Psoas muscle (tissue), 8 donors: ENCODE measurements around the gene BLVRA. TPM values are rescaled to one million over a fixed set of nuclear protein-coding genes. Genes with fewer than 3 reads are reported as not detected.
A peak's percentile ranks its signal among the peaks of the same experiment; 100 is the strongest.
"Not testable (repeated sequence)": the region's sequence is repeated elsewhere in the genome, so short reads cannot be mapped to it uniquely, and the experiment has no call there.

ENCODE experiments used
- ATAC-seq, 4 donors: fragments of 200-7000 bp; cut with Tn5 transposase; one replicate each; pipeline ENCODE4 v1.9.1; 2020; ENCODE audit warnings: moderate library complexity in 3 of 4, mild to moderate bottlenecking in 2 of 4
- DNase-seq, 2 donors: peaks; one replicate each; pipeline ENCODE4 v3.0.0-alpha.2; 2020
- H3K27ac ChIP-seq: fragments of 200-600 bp; one replicate; pipeline ENCODE4 v1.8.0; 2022
- H3K27me3 ChIP-seq, 3 donors: fragments of 200-600 bp in 1 of 3; one replicate each; pipeline versions ENCODE4 v1.6.1 to v1.8.0; 2013 to 2022; ENCODE audit warnings: low read length in 2 of 3, mild to moderate bottlenecking in 2 of 3, moderate library complexity in 1 of 3; ENCODE audit not compliant: insufficient read depth in 3 of 3
- H3K36me3 ChIP-seq, 2 donors: fragments of 200-600 bp in 1 of 2; one replicate each; pipeline versions ENCODE4 v1.6.1 to v1.8.0; 2013 to 2022; ENCODE audit warnings: low read depth in 1 of 2, mild to moderate bottlenecking in 1 of 2, moderate library complexity in 1 of 2; ENCODE audit not compliant: insufficient read depth in 1 of 2
- H3K4me1 ChIP-seq: fragments of 200-600 bp; one replicate; pipeline ENCODE4 v1.8.0; 2022
- H3K4me3 ChIP-seq: fragments of 200-600 bp; one replicate; pipeline ENCODE4 v1.8.0; 2022; ENCODE audit warnings: mild to moderate bottlenecking
- H3K9me3 ChIP-seq: fragments of 200-600 bp; one replicate; pipeline ENCODE4 v1.8.0; 2022
- CTCF ChIP-seq: fragments of 200-600 bp; IDR thresholded peaks from one replicate; pipeline ENCODE4 v1.8.0; 2022; ENCODE audit warnings: antibody characterized with exemption
- WGBS, 3 donors: extraction: QIAGEN DNeasy Blood & Tissue Kit; methylation state at CpG; one replicate each; pipeline versions ENCODE4 v1.1.6 to v1.1.7; 2013; 5-methylcytosine and 5-hydroxymethylcytosine counted together
- intact Hi-C, 2 donors: fragments of 100-400 bp; cut with DNase I; formaldehyde crosslinking; loops; one replicate each; pipeline versions ENCODE4 v1.11.0 to v1.14.2; 2022
- polyA plus RNA-seq, 3 donors: library from polyadenylated mRNA; stranded (reverse); fragments of 200-250 nt; gene quantifications; one replicate each; pipeline ENCODE4 v1.2.3, GENCODE V29; 2013
- total RNA-seq, 4 donors: library from RNA; stranded (reverse); fragmentation: NEBNext Ultra II Directional in 2 of 4; extraction: Animal tissue kit (Norgen Biotek cat#: 25700) in 2 of 4; gene quantifications; one replicate each; pipeline versions ENCODE4 v1.2.1 to v1.2.4, GENCODE V29; 2021 to 2023
- donor health status: healthy with polysubstance abuse.
- donor health status: DM: no; HTN: no; CAD: no; lungs with moderate emphysema.
- donor health status: Bipolar disorder and iron deficiency.
- donor health status: healthy.
- donor health status: DM: yes; HTN: yes; CAD: no.
- donor health status: DM: no; HTN: no; CAD: no.
- donor health status: DM: no; HTN: no; CAD: no.
- donor health status: DM: yes; HTN: yes; CAD: no.

BLVRA gene
- total and polyA plus RNA-seq, 7 donors = 35.8 to 52.9 (median 41.9) TPM

DNA sequence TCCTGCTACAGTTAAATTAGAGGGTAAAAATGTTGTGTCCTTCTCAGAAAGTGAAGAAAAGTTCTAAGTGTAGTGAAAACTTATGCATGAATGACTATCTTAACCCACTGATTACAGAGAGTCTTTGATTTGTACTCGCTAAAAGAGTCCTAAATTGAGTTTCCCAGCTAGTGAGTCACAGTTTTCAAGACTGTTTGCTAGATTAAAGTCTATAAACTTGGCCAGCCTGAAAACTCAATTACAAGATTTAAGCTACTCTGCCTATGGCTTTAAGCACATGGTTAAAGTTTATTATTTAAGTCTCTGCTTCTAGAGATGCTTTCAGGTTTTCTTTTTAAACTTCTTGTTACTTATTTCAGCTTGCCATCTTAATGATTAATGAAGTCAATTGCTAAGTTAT is 66.5 kb downstream of the BLVRA start:
- 34 to 50% (median 45%) methylated on average over 1 of the region's 1 CpG for WGBS, 3 donors
- no peak for TF ChIP-seq CTCF
- intact Hi-C loops = no loop called here
- H3K36me3 ChIP-seq = no peaks in the 10 kb centered on the region
- H3K27ac ChIP-seq = no peak overlapping the region
- no peaks in the 10 kb centered on the region for H3K4me1 ChIP-seq
- no peaks in the 10 kb centered on the region for H3K27me3 ChIP-seq
- no peaks in the 10 kb centered on the region for H3K9me3 ChIP-seq
- no peak overlapping the region for H3K4me3 ChIP-seq
- ATAC-seq (no peak), DNase-seq (no peak)

- Histone ChIP-seq H3K9me3 (no peaks in the 10 kb centered on the region), H3K27ac (no peak overlapping the region), H3K4me1 (no peaks in the 10 kb centered on the region), H3K27me3 (no peaks in the 10 kb centered on the region), H3K4me3 (no peak overlapping the region), H3K36me3 (no peaks in the 10 kb centered on the region)
- intact Hi-C loops = no loop called here
- WGBS, 3 donors = 55 to 65% (median 55%) methylated on average over 5 of the region's 5 CpGs
- ATAC-seq = no peak
- DNase-seq = no peak
- no peak for TF ChIP-seq CTCF
Observed at GRCh38 chr7:43825391-43825808, 66.9 kb downstream of the BLVRA start.

GRCh38 chr7:43830917-43831316 is 72.4 kb downstream of the BLVRA start:
- H3K27ac ChIP-seq, H3K4me1 ChIP-seq, H3K4me3 ChIP-seq, ATAC-seq, H3K27me3 ChIP-seq, H3K9me3 ChIP-seq, DNase-seq, H3K36me3 ChIP-seq: not testable (repeated sequence)
- intact Hi-C loops = loop anchor here (10.0 kb wide), 4 partner anchors 76 to 886 kb away; partner anchors contain the start of genes BLVRA (in 1 of the 2), COA1 (in 1 of the 2) and STK17A (in 1 of the 2)

DNA sequence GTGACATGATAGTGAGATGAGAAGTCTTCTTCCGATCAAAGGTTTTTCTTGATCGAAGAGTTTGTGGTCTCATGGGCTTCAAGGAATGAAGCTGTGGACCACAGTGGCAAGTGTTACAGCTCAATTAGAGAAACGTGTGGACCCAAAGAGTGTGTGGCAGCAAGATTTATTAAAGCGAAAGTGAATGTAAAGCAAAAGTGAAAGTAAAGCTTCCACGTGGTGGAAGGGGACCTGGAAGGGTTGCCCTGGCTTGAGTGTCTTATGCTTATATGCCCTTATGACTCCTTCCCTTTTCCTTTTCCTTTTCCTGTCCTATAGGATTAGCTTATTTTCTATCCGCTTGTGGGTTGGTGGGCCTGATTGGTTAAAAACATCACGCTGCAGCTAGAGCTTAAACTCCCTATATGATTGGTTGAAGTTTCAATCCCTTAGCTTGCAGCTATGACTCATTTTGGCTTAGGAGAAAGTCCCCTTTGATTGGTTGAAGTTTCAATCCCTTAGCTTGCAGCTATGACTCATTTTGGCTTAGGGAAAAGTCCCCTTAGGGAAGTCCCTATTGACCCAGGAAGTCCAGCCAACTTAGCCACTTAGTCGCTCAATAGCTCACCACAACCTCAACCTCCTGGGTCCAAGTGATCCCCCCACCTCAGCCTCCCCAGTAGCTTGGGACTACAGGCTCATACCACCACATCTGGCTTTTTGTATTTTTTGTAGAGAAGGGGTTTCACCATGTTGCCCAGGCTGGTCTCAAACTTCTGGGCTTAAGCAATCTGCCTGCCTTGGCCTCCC is 76.2 kb downstream of the BLVRA start:
- TF ChIP-seq CTCF = no peak
- no peak overlapping the region for H3K27ac ChIP-seq
- no peak for DNase-seq
- no peaks in the 10 kb centered on the region for H3K36me3 ChIP-seq
- H3K4me1 ChIP-seq = no peaks in the 10 kb centered on the region
- H3K4me3 ChIP-seq = peak overlapping the region; percentile 26
- WGBS, 3 donors = 63 to 72% (median 68%) methylated on average over 8 of the region's 8 CpGs
- intact Hi-C loops = loop anchor here (10.0 kb wide), 4 partner anchors 80 to 890 kb away; partner anchors contain the start of genes BLVRA (in 1 of the 2), COA1 (in 1 of the 2) and STK17A (in 1 of the 2)
- no peaks in the 10 kb centered on the region for H3K9me3 ChIP-seq
- ATAC-seq = no peak
- peaks cover 0 to 4% (median 0%) of the 10 kb centered on the region in 3 donors for H3K27me3 ChIP-seq

GRCh38 chr7:43838201-43838658 is 79.8 kb downstream of the BLVRA start:
- Histone ChIP-seq H3K9me3 (no peaks in the 10 kb centered on the region), H3K4me1 (no peaks in the 10 kb centered on the region), H3K36me3 (no peaks in the 10 kb centered on the region), H3K27me3 (no peaks in the 10 kb centered on the region), H3K27ac (peak overlapping the region; percentile 39), H3K4me3 (peak overlapping the region; percentile 45)
- 81 to 91% (median 84%) methylated on average over 9 of the region's 9 CpGs for WGBS, 3 donors
- intact Hi-C loops = loop anchor here (1.0 to 10.0 kb wide), 5 partner anchors 83 to 893 kb away; partner anchors contain the start of genes BLVRA (in 1 of the 2), COA1 (in 1 of the 2) and STK17A (in 1 of the 2)
- TF ChIP-seq CTCF = no peak
- peak in 1 of 4 donors; percentile 16 for ATAC-seq
- no peak for DNase-seq
